ENCODE measurements around the gene NSD2.

GRCh38 chr4:1830234-1830633, 41.0 kb upstream of the NSD2 start:
- no peak for TF ChIP-seq CTCF (tag by site-specific recombination; IDR thresholded peaks at IDR 0.05)
- no peak for TF ChIP-seq ZNF37A (tag by site-specific recombination; IDR thresholded peaks at IDR 0.05)
